Stimulated activated CD4-positive, alpha-beta T cell treated with anti-CD3 and anti-CD28 coated beads, Interleukin-1b, Interleukin-23, amount 100 ng/mL, for 48 hours (primary cell): ENCODE data around the gene SMPD3.

ENCODE experiments used
- DNase-seq: peaks from one replicate; pipeline ENCODE4 v3.0.0-alpha.2; 2020

Gene SMPD3

DNA sequence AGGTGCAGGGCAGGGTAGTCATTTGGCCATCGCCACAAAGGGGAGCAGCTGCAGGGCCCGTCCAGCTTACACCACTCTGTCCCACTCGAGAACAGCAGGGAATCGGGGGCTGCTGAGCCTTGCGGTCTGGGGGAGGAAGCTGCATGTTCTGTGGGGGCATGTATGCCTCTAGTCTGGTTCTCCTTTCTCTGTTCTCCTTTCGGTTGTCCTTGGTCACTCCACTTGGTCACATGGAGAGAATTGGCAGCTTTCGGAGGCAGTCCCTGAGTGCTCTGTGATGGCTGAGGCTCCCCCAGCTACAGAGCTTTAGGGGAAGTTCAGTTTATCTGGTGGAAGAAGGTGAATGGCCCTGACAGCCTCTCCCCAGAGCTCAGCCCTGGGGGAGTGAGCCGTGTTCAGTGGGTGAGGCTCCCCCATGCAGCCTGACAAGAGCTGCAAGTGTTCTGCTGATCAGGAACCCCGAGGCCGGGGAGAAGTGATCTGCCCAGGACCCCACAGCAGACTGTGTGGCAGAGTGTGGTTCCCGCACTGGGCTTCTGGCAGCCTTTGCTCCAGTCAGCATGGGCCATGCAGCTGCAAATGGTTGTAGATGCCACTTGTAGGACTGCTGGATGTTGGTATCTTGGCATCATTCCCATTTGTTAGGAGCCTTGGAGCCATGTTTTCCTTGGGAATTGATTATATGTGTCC is 22.3 kb upstream of the SMPD3 start:
- no peak for DNase-seq

DNA sequence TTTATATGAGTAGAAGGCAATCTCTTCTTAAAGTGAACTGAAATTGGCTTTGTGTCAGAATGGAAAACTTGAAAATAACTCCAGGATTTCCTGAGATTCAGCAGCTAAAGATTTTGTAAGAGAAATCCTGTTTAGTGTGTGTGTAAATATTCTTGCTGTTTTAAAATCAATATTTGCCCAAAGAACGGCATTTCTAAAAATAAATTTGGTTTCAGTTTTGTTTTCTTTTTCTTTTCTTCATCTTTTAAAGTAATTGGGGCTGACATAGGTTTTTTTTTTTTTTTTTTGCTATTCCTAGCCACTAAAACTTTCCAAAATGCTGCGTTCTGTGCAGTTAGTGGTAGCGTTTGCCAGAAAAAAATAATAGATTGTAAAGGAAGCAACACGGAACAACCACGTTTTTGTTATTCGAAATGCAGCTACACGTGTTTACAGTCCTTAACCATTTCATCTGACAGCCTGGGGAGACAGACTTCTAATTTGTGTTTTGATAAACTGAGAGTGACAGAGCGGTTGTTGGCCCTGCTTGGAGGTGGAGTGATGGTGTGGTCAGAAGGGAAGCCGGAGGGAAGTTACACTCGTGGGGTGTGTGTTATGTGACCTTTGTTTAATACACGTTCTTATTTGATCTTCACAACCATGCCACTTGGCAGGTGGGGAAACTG is 21.6 kb upstream of the SMPD3 start:
- DNase-seq: no peak

DNA sequence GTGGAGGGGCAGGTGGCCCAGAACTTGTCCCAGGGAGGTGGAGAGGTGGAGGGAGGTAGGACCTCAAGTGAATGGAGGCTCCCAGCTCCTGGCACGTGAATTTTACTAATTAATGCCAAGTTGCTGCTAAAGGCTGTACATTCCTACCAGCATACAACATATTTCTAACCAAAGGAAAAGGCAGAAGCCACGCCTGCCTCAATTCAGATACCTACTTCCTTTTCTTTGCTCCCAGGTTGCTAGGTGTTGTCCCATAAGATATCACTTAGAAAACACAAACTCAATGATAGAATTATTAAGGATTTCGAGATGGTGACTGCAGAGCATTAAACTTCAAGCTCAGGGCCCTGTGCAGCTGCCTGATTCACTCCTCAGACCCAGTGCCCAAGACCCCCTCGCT is 20.5 kb upstream of the SMPD3 start:
- DNase-seq: no peak

DNA sequence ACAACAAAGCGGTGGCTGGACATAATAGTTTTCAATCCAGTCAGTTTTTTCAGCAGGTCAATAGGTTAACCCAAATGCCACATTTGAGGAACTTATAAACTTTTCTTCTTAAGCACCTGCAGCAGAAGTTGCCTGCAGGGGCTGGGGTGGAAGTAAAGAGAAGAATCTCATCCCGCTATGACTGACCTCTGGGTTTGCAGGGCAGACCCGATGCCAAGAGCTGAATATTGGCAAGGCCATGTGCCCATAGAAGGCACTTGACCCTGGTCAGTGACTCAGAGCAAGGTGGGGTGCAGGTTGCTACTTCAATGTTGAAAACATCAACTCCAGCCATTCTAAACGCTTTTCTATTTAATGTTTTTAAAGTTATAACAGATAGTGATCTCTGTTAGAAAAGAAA is 17.9 kb upstream of the SMPD3 start:
- no peak for DNase-seq

DNA sequence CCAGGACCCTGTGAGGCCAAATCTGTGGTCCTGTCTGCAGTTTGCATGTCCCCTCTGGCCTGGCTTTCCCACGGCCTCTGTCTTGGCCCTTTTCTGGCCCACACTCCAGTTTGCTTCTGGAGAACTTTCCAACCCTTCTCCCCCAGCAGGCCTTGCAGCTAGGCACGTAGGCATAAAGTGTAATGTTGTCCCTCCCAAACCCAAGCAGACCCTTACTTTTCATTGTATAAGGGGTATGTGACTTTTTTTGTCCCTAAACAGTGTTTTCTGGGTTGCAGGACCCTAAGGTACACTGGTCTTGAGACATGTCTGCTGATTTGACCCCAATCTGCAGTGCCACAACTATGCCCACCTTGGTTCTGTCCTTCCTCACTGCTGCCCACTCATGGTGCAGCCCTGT is 15.6 kb upstream of the SMPD3 start:
- no peak for DNase-seq

DNA sequence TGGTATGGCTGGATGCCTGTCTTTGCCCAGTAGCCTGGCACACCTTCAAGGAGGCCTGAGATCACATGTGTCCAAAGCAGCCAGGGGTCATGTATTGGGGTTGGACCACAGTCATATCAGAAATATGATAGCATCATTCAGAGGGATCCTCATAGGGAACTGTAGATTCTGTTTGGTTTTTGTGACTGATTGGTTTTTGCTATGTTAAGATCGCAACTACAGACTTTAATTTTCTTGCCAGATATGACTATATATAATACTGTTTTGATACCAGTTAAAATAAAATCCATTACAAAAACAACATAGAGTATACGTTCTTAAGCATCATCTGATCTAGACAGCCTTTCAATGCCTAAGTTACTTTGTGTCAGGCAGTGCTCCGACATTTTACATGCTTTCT is 11.8 kb upstream of the SMPD3 start:
- no peak for DNase-seq

DNA sequence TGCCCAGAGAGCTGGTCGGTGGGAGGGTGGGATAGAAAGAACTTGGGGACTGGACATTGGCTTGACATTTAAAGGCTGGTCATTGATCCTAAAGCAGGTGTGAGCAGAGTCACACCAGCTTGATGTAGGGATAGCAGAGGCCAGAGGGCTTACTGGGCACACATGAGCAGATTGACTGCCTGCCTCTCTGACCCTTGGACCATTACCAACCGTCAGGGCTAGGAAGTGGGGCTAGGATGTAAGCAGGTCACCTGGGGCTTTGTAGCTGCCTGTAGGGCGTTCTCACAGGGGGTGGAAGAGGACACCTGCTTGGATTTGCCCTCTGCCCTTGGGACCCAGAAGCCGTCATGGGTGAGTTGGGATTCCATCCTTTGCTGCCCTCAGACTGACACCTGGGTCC is 11.1 kb upstream of the SMPD3 start:
- no peak for DNase-seq

DNA sequence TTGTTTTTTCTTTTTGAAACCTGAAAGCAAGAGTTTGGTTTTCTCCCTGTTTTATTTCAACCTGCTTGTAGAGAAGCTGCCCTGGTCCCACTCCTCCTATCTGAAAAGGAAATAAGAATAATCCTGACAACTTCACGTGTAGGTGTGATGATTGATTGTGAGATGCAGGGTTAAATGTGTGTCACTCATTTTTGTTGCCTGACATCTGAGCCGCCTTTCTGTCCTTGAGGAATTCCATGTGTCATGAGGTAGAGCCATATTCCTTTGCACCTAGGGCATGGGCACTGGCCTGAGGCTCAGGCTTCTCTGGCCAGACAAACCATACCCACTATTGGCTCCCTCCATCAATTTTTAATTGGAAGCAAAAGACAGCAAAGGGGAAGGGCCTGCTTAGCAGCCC is 10.2 kb upstream of the SMPD3 start:
- DNase-seq: no peak

DNA sequence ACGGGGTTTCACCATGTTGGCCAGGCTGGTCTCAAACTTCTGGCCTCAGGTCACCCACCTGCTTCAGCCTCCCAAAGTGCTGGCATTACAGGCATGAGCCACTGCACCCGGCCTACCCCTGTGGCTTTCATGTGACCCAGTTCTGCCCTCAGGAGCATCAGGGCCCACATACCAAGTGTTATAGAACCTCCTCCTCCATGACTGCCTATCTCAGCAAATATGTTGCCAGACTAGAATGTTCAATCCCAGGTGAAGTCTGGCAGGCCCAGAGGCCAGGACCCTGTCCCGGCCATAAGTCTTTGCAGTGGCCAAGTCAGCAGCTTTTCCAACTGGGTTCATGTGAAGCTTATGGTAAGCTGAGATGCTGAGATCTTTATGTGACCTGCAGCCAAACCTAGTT is 9.8 kb upstream of the SMPD3 start:
- DNase-seq: no peak

DNA sequence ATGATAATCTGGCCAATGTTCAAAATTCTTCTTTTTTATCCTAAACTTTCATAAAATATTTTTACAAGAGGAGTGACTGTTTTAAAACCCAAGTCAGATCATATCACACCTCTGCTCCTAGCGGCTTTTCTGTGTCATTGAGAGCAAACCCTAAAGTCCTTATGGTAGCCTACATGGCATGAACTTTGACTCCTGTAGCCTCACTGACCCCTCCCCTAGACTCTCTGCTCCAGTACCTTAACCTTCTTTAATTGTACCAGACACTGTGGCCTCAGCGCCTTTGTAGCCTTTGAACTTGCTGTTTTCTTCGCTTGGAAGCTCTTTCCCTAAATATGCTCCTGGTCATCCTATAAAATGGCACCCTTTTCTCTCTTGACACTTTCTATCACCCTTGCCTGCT is 7.3 kb upstream of the SMPD3 start:
- no peak for DNase-seq

DNA sequence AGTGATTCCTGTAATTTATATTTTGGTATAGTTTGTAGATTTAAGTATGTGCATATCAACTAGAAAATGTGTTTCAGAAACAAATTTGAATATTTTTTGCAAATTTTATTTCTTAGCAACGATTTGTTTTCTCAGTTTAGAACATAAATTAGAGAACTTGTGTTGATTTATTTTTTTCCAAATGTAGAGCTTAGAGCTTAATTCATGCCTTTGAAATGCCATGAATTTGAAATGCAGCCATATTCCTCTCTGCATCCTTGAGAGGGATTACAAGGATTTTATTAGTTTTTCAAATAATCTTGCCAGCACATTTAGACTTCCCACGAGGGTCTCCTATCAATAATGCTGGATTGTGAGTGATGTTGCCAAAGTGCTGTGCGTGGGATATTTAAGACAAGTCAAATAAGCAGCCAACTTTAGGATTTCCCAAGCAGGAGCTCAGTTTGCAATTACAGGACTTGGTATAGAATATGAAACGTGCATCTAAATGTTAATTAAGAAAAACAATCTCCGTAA is 6.7 kb upstream of the SMPD3 start:
- DNase-seq: no peak

DNA sequence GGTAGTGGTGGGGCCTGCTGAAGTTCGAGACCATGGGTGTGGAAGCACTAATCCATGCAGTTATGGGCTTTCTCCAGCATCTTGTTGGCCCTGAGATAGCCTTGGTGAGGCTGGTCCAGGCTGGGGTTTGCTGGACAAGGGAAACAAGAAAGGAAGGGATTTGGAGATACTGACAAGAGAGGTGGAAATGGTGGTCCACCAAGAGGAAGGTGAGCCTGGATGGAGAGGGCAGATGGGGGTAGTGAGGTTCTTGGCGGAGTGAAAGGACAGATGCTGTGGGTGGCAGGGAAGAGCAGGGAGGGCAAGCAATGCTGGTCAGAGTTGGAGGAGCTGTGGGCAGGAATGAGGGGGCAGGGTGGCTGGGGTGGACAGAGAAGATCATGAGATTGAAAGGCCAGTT is 5.5 kb upstream of the SMPD3 start:
- no peak for DNase-seq

DNA sequence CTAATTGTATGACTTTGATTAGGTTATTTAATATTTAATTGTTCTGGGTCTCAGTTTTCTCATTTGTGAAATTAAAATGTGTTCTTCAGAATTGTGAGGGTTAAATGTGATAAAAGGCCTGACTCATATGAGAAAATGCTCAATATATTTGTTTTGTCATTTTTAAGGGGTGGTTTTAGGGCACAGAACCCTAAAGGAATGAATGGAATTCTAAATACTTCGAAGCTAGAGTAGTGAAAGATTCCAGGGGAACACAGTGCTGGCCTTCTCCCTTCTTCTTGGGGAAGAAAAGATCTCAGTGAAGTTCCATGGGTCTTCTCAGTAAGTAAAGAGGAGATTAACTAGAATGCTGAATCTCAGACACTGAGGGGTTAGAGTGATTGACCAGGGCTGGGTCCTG is 3.9 kb upstream of the SMPD3 start:
- no peak for DNase-seq

DNA sequence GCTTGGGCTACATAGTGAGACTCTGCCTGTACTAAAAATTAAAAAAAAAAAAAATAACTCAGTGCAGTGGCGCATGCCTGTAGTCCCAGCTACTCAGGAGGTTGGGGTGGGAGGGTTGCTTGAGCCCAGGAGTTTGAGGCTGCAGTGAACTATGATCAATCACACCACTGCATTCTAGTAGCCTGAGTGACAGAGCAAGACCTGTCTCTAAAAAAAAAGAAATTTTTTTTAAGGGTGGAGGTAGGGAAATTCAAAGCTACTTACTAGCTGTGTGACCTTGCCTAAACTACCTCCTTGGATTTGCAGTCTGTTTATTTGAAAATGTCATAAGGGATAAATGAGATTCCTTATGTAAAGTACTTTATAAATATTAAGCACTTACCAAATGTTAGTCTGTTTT is 3.4 kb upstream of the SMPD3 start:
- DNase-seq: no peak

DNA sequence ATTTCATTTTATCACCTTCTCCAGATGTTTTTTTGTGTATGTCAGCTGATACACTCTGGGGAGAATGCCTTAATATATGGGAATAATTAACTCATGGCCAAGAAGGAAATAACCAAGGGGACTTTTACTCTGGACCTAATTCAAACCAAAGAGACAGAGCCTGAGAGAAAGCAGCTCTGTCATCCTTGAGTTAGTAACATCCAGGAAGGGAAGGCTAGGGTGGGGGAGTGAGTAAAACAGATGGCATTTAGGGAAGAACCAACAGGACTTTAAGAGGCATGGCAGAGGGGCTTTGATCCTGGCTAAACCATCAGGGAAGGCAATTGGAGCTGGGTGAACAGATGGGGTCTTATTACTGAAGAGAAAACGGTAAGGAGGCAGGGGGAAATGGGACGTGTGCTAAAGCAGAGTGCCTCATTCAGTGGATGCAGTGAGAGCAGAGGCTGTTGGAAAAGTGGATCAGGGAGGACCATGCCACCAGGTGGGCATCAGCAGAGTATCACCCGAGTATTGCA is 2.5 kb upstream of the SMPD3 start:
- no peak for DNase-seq

DNA sequence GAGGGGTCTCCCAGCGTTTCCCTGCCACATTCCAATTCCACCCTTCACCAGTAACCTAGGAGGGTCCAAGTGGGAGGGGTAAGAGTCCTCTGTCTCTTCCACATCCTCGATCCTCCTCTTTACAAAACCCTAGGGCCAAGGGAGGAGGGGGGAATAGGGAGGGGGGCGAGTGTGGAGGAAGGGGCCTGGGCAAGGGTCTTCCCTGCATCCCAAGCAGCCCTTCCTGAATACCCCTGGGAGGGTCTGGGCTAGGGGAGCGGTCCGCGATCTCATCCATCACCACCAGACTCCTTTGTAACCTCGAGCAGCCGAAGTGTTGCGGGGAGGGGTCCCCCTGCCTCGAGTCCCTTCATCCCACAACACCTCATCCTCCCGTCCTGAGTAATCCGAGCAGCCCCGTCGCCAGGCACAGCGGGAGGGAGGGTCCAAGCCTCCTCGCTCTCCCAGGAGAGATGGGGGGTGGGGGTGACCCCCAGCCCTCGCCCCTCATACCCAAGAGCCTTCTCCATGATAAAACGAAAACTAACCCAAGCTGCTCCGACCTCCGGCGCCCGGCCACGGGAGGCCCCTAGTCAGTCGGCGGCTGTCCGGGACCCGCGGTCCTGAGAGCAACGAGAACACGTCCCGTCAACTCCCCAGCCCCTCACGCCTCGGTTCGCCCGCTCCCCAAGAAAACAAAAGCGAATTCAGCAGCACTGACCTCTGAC is 502 bp downstream of the SMPD3 start:
- DNase-seq: no peak

DNA sequence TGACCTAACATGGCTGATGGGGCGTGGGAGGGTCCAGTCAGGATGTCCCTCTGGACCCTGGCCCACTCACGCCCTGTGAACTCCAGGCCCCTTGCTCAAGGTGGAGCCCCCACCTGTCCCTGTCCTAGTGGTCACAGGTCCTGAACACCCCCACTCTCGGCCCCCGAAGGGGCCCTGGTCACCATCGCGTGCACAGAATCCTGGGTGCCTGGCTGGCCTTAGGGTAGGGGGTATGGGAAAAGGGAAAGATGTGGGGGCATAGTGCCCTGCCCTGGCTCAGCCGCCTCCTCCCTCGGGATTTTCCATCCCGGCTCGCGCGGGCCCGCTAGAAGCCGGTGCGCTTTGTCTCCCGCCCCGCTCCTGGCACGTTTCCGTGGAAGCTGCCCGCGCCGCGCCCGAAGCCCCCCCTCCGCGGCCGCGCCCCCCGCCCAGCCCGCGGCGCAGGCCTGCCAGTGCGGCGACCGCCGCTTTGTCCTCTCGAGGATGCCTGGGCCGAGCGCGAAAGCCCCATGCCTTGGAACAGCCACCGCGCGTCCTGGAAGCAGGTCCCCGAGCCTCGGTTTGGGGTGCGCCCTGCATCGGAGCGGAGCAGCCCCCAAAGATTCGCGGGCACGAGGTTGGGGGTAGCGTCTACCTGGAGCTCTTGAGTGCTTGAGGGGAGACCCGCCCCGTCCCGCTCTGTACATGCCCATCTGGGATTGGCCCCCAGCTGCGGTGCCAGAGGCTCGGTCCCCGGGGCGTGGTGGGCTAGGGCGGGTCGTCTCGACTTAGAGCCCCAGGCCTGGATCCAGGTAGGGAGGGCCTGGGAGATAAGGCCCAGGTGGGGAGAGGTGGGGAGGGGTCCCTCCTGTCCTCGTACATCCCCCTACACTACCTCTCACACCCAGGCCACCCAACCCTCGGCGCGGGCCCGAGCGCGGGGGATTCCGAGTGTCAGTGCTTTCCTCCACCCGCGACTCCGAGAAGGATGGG is 1.3 kb downstream of the SMPD3 start:
- DNase-seq: no peak

DNA sequence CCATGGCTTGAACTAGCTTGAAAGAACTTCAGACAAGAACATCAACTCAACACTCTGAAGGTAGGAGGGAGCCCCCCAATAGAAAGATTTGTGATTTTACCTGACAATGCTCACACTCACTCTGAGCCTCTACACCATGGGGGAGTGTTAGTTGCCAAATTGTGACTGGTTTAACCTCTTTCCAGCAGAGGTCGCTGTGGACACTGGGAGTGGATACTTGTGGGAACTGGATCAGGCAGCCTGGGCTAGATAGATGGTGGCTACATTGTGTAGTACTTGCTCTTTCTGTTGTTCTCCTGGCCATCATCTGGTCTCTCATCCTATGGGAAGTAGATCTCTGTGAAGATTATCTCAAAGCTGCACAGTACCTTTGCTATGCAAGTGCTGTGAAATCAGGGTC is 2.9 kb downstream of the SMPD3 start:
- peak; percentile 50 for DNase-seq

DNA sequence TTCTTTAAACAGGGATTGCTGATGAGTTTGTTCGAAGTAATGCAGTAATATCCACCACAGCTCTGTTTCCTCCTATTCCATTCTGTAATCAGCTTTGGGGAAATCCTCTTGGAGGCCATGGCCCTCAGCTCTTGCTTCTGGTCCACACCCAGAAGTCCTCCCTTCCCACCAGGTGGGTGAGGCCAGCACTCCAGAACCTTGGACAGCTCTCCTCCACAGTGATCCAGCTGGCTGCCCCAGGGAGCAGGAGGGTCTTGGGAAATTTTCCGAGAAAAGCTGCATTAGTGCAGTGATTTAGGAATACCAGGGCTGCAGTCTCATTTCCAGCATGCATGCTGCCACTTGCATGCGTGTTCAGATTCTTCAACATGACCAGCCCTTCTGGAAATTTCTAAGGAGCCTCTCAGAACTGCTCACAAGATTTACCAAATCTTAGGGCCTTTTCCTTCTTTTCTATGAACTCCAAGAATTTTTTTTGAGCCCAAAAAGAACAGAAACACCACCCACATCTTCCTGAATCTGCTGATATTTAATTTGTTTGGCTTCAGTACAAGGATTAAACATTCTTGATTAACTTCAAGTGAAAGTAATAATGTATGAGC is 4.2 kb downstream of the SMPD3 start:
- no peak for DNase-seq

DNA sequence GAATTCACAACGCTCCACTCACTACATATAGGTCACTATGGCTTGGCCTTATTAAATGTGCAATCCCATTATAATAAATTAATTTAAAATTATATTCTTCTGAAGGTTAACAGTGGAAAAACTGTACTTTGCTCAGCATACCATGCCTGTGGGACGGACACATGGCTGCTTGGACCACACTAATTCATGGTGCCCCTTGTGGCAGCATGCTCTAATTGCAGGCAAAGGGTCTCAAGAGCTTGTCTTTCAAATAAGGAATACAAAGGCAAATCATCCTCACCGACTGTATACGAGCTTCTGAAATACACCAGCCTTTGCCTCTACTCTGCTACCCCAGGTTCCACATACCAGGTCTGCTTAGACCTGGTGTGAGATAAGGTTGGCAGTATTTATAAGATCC is 11.7 kb downstream of the SMPD3 start:
- no peak for DNase-seq

DNA sequence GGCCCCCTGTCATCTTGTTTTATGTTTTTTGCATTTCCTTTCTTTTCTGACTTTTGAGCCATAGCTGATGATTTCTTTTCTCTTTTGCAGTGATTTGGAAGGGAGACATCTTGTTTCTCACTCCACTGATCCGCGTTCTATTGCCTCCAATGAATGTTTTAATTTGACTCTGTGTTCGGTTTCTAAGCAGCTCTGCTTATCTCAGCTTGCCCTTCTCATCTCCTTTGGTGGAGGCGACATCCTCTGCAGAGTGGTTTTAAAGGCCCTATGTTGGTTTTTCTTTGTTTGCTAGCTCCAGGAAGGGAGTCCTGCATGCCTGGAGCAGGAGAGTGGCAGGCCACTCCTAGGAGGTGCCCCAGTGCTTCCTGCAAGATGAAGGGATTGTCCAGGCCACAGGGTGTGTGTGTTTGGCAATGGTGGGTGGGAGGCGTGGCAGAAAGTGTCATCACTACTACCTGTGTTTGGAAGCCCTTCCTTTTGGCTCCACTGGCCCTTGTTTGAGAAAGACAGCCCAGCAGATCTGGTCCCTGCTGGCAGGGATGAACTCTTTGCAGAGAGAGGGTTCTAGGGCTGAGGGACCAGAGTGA is 13.6 kb downstream of the SMPD3 start:
- no peak for DNase-seq

DNA sequence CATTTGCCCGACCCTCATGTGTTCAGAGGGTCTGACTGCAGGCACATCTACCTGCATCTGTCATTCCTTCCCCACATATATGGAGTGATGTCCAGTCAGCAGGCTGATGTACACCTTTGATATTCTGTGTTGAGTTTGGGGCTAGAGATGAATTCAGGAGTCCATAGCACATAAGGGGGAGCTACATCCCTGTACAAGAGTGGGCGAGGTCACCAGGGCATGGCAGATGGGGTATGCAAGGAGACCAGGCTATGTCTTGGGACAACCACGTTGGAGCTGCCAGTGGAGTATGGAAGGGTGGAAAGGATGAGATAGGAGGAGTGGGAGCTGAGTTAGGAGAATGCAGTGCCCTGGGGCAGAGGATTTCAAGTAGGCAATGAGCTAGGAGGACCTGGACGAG is 15.0 kb downstream of the SMPD3 start:
- DNase-seq: no peak
